Activated naive CD4-positive, alpha-beta T cell treated with Interleukin-2 at 50 U/mL for 16 hours (primary cell): ENCODE measurements around the gene PLSCR5.

Experiments
- DNase-seq: peaks from one replicate; pipeline ENCODE4 v3.0.0-alpha.2; 2020

PLSCR5 gene

GRCh38 chr3:146605106-146605505 is at the start of gene PLSCR5:
PLSCR5 (minus strand) TSS chr3:146605346; CDS start chr3:146605212, 134 bp downstream.
- no peak for DNase-seq

GRCh38 chr3:146653978-146654377 is 48.8 kb upstream of the PLSCR5 start:
- DNase-seq: no peak

GRCh38 chr3:146650691-146651442 is 45.7 kb upstream of the PLSCR5 start:
- DNase-seq: no peak

GRCh38 chr3:146646261-146646660 is 41.1 kb upstream of the PLSCR5 start:
- DNase-seq: no peak

- DNase-seq: no peak
These were observed 36.1 kb upstream of the PLSCR5 start for GRCh38 chr3:146640955-146641867.

- no peak for DNase-seq
These were observed 35.2 kb upstream of the PLSCR5 start for GRCh38 chr3:146640361-146640760.

- no peak for DNase-seq
These were observed 33.6 kb upstream of the PLSCR5 start for GRCh38 chr3:146638718-146639117.

- no peak for DNase-seq
These were observed 32.7 kb upstream of the PLSCR5 start for GRCh38 chr3:146637871-146638270.

- DNase-seq: no peak
These were observed 31.7 kb upstream of the PLSCR5 start for GRCh38 chr3:146636881-146637280.

- DNase-seq: no peak
These were observed 29.2 kb upstream of the PLSCR5 start for GRCh38 chr3:146634346-146634745.

GRCh38 chr3:146628671-146629070 is 23.5 kb upstream of the PLSCR5 start:
- DNase-seq: no peak

- no peak for DNase-seq
These were observed 21.4 kb upstream of the PLSCR5 start for GRCh38 chr3:146626403-146627122.

GRCh38 chr3:146625186-146625775 is 20.1 kb upstream of the PLSCR5 start:
- DNase-seq: no peak

GRCh38 chr3:146621723-146622122 is 16.6 kb upstream of the PLSCR5 start:
- DNase-seq: no peak

- no peak for DNase-seq
These were observed 6.9 kb upstream of the PLSCR5 start for GRCh38 chr3:146612015-146612414.

GRCh38 chr3:146611096-146611495 is 6.0 kb upstream of the PLSCR5 start:
- DNase-seq: no peak

- no peak for DNase-seq
These were observed 6.6 kb downstream of the PLSCR5 start for GRCh38 chr3:146598535-146598934.

- no peak for DNase-seq
These were observed 10.2 kb downstream of the PLSCR5 start for GRCh38 chr3:146594843-146595482.

GRCh38 chr3:146593776-146594175 is 11.4 kb downstream of the PLSCR5 start:
- no peak for DNase-seq

GRCh38 chr3:146590521-146590920 is 14.6 kb downstream of the PLSCR5 start:
- DNase-seq: no peak

- no peak for DNase-seq
These were observed 15.1 kb downstream of the PLSCR5 start for GRCh38 chr3:146589899-146590508.

- no peak for DNase-seq
These were observed 20.0 kb downstream of the PLSCR5 start for GRCh38 chr3:146585156-146585555.
